Activated CD8-positive, alpha-beta memory T cell treated with anti-CD3 and anti-CD28 coated beads, Interleukin-2, amount 10 ng/mL, durations not matched to agents 7 days and 5 days (primary cell): ENCODE data around the gene ABCF2. TPM values are rescaled to one million over a fixed set of nuclear protein-coding genes. Genes with fewer than 3 reads are reported as not detected.
A peak's percentile ranks its signal among the peaks of the same experiment; 100 is the strongest.

Experiments used
- ATAC-seq: fragments of 150-1000 bp; cut with Tn5 transposase; one replicate; pipeline ENCODE4 v1.10.0; 2021; ENCODE audit warnings: moderate library complexity
- CTCF ChIA-PET: fragments of 350-600 bp; sonication (Branson Sonifier 250); formaldehyde crosslinking; loops from one replicate; lab custom pipeline; 2021; ENCODE audit warnings: antibody characterized with exemption; lab: Charles Lee
- DNase-seq: peaks from one replicate; pipeline ENCODE4 v3.0.0-alpha.2; 2020
- H3K27ac Mint-ChIP-seq: one replicate; pipeline ENCODE4 v1.8.0; 2021; ENCODE audit warnings: mild to moderate bottlenecking, mixed read lengths
- H3K27me3 Mint-ChIP-seq: one replicate; pipeline ENCODE4 v1.8.0; 2021; ENCODE audit warnings: mixed read lengths
- H3K36me3 Mint-ChIP-seq: one replicate; pipeline ENCODE4 v1.8.0; 2021; ENCODE audit warnings: mild to moderate bottlenecking, mixed read lengths
- H3K4me1 Mint-ChIP-seq: one replicate; pipeline ENCODE4 v1.8.0; 2021; ENCODE audit warnings: mixed read lengths
- H3K4me3 Mint-ChIP-seq: one replicate; pipeline ENCODE4 v1.8.0; 2021; ENCODE audit warnings: mild to moderate bottlenecking, moderate library complexity, mixed read lengths
- H3K9me3 Mint-ChIP-seq: one replicate; pipeline ENCODE4 v1.8.0; 2022; ENCODE audit warnings: low read depth, mixed read lengths
- total RNA-seq, 2 experiments: library from RNA; stranded (reverse); gene quantifications; one replicate each; pipeline ENCODE4 v1.2.3, GENCODE V29; 2021

ABCF2 gene
- total RNA-seq, 2 experiments from 2014 or later = 37.8 to 47.3 TPM

- H3K4me1 Mint-ChIP-seq = peaks cover 7% of the 10 kb centered on the region
- H3K27ac Mint-ChIP-seq = no peak overlapping the region
- no peak for DNase-seq
- H3K27me3 Mint-ChIP-seq = peaks cover 37% of the 10 kb centered on the region
- H3K4me3 Mint-ChIP-seq = no peak overlapping the region
- CTCF ChIA-PET = interaction anchor here (1.3 to 2.6 kb wide), 3 partner anchors 9 to 52 kb away, joined by 4 to 8 read pairs (median 6); partner anchors contain the start of gene ABCF2
- ATAC-seq = no peak
- H3K36me3 Mint-ChIP-seq = no peaks in the 10 kb centered on the region
- H3K9me3 Mint-ChIP-seq = no peaks in the 10 kb centered on the region
These were observed 51.8 kb downstream of the ABCF2 start for GRCh38 chr7:151175047-151175792.

GRCh38 chr7:151174246-151175046 lies 52.6 kb downstream of the ABCF2 start:
- Mint-ChIP-seq H3K27me3 (peaks cover 45% of the 10 kb centered on the region), H3K36me3 (no peaks in the 10 kb centered on the region), H3K4me1 (peaks cover 7% of the 10 kb centered on the region), H3K4me3 (no peak overlapping the region), H3K9me3 (no peaks in the 10 kb centered on the region), H3K27ac (no peak overlapping the region)
- ATAC-seq (no peak), DNase-seq (peak; percentile 55)
- CTCF ChIA-PET = interaction anchor here (1.3 to 2.6 kb wide), 3 partner anchors 8 to 53 kb away, joined by 4 to 8 read pairs (median 6); partner anchors contain the start of gene ABCF2

GRCh38 chr7:151173386-151174245 lies 53.4 kb downstream of the ABCF2 start:
- Mint-ChIP-seq H3K4me3 (no peak overlapping the region), H3K9me3 (no peaks in the 10 kb centered on the region), H3K36me3 (no peaks in the 10 kb centered on the region), H3K27ac (no peak overlapping the region), H3K27me3 (peaks cover 50% of the 10 kb centered on the region), H3K4me1 (peaks cover 8% of the 10 kb centered on the region)
- no peak for ATAC-seq
- DNase-seq = no peak
- CTCF ChIA-PET = no interaction called here

GRCh38 chr7:151172273-151173141 lies 54.5 kb downstream of the ABCF2 start:
- ATAC-seq (peak; percentile 70), DNase-seq (peak; percentile 84)
- H3K4me1 Mint-ChIP-seq = peaks cover 12% of the 10 kb centered on the region
- CTCF ChIA-PET = interaction anchor here (0.6 to 1.3 kb wide), 12 partner anchors 9 to 250 kb away, joined by 3 to 11 read pairs (median 4); partner anchors contain the start of genes ABCB8 and CHPF2
- no peaks in the 10 kb centered on the region for H3K36me3 Mint-ChIP-seq
- no peaks in the 10 kb centered on the region for H3K9me3 Mint-ChIP-seq
- H3K4me3 Mint-ChIP-seq = no peak overlapping the region
- H3K27me3 Mint-ChIP-seq = peaks cover 52% of the 10 kb centered on the region
- H3K27ac Mint-ChIP-seq = no peak overlapping the region

GRCh38 chr7:151168787-151169162 lies 58.2 kb downstream of the ABCF2 start:
- Mint-ChIP-seq H3K4me3 (peak overlapping the region; percentile 38), H3K27ac (no peak overlapping the region), H3K36me3 (no peaks in the 10 kb centered on the region), H3K27me3 (peaks cover 52% of the 10 kb centered on the region), H3K9me3 (no peaks in the 10 kb centered on the region), H3K4me1 (peaks cover 10% of the 10 kb centered on the region)
- CTCF ChIA-PET = interaction anchor here (1.0 to 3.7 kb wide), 14 partner anchors 8 to 128 kb away, joined by 3 to 24 read pairs (median 5); partner anchors contain the start of gene ABCF2
- no peak for ATAC-seq
- DNase-seq = no peak

- H3K9me3 Mint-ChIP-seq = no peaks in the 10 kb centered on the region
- no peak overlapping the region for H3K27ac Mint-ChIP-seq
- H3K4me3 Mint-ChIP-seq = peak overlapping the region; percentile 38
- peaks cover 10% of the 10 kb centered on the region for H3K4me1 Mint-ChIP-seq
- peak; percentile 67 for DNase-seq
- peak; percentile 86 for ATAC-seq
- H3K36me3 Mint-ChIP-seq = no peaks in the 10 kb centered on the region
- CTCF ChIA-PET = interaction anchor here (0.6 to 3.7 kb wide), 16 partner anchors 8 to 148 kb away, joined by 3 to 24 read pairs (median 3); partner anchors contain the start of gene ABCF2
- H3K27me3 Mint-ChIP-seq = peaks cover 49% of the 10 kb centered on the region
These were observed 58.8 kb downstream of the ABCF2 start for GRCh38 chr7:151168003-151168786.

GRCh38 chr7:151167197-151167961 lies 59.6 kb downstream of the ABCF2 start, which contains the start of gene GBX1:
Gene GBX1 (minus strand): TSS chr7:151167694. CDS start chr7:151167548, 146 bp downstream.
- Mint-ChIP-seq H3K36me3 (no peaks in the 10 kb centered on the region), H3K4me3 (peak within 1 kb of the TSS; percentile 38), H3K4me1 (peaks cover 5% of the 10 kb centered on the region), H3K27me3 (peaks cover 42% of the 10 kb centered on the region), H3K27ac (no peak within 1 kb of the TSS), H3K9me3 (no peaks in the 10 kb centered on the region)
- CTCF ChIA-PET = interaction anchor here (0.6 to 3.7 kb wide), 16 partner anchors 8 to 149 kb away, joined by 3 to 24 read pairs (median 4); partner anchors contain the start of gene ABCF2
- DNase-seq (no peak), ATAC-seq (peak; percentile 50)

- Mint-ChIP-seq H3K27ac (no peak overlapping the region), H3K4me3 (no peak overlapping the region), H3K36me3 (no peaks in the 10 kb centered on the region), H3K9me3 (no peaks in the 10 kb centered on the region), H3K27me3 (peaks cover 36% of the 10 kb centered on the region), H3K4me1 (peaks cover 5% of the 10 kb centered on the region)
- ATAC-seq (no peak), DNase-seq (no peak)
- CTCF ChIA-PET = interaction anchor here (0.7 to 2.9 kb wide), 8 partner anchors 9 to 268 kb away, joined by 3 to 15 read pairs (median 4); partner anchors contain the start of gene ABCF2
These were observed 60.3 kb downstream of the ABCF2 start for GRCh38 chr7:151166629-151167196.
